ENCODE measurements around the gene CD74. TPM values are rescaled to one million over a fixed set of nuclear protein-coding genes. Genes with fewer than 3 reads are reported as not detected.

The CD74 gene
- total and polyA plus RNA-seq, 10 donors = 3,224 to 5,563 (median 4,727) TPM

DNA sequence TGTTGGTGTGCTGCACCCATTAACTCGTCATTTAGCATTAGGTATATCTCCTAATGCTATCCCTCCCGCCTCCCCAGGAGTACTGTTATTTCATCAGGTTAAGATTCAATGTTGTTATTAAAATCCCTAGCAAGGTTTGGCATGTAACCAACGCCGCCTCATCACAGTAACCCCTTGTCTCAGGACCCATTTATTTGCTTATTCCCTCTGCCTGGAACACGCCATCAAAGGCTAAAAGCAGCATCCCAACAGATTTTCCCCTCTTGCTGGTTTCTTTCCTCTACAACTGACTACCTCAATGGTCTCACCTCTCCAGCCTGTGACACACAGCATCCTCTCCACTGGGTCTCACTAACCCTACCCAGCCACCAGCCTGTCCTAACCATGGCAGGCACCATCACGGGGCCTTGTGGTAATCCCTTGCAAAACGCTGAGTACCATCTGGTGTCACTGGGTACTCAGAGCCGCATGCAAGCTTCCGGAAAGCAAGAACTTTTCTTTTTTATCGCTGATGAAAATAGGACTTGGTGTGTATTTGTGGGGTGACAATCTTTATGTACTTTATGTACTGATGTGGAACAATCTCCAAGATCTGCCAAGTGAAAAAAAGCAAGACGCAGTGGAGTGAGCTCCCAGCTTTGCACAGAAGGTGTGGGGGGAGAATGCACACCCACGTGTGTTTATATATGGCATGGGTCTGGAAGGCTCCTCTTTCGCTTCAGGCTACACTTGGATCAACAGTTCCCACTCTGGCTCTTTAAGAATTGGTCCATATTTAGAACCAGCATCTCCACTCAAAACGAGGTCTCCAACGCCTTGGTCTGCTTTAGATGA lies 30.7 kb upstream of the CD74 start:
- intact Hi-C loops (cut with DNase I; ENCODE audit: low total_unique reads) = no loop called here
- Histone ChIP-seq H3K4me3 (no peak overlapping the region), H3K27ac (no peak overlapping the region), H3K27me3 (replicated peaks in 1 of 7) (no peaks in the 10 kb centered on the region), H3K36me3 (peaks cover 2 to 78% (median 54%) of the 10 kb centered on the region in 6 donors), H3K9me3 (no peaks in the 10 kb centered on the region), H3K4me1 (peaks cover 10 to 32% (median 20%) of the 10 kb centered on the region in 6 donors)
- TF ChIP-seq POLR2A (IDR thresholded peaks at IDR 0.05) = no peak
- peak in 2 of 3 donors; percentile 33 to 42 for TF ChIP-seq POLR2AphosphoS5 (IDR thresholded peaks at IDR 0.05)
- WGBS, 5 donors = 79 to 87% (median 81%) methylated on average over 15 of the region's 15 CpGs
- DNase-seq = no peak

DNA sequence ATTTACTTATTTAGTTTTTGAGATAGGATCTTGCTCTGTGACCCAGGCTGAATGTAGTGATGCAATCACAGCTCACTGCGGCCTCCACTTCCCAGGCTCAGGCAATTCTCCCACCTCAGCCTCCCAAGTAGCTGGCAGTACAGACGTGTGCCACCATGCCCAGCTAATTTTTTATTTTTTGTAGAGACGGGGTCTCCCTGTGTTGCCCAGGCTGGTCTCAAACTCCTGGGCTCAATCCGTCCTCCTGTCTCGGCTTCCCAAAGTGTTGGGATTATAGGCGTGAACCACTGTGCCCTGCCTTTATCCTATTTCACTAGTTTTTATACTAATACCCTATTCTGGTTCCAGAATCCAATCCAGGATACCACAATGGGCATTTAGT lies 30.0 kb upstream of the CD74 start:
- no peak for DNase-seq
- Histone ChIP-seq H3K4me3 (no peak overlapping the region), H3K36me3 (peaks cover 2 to 74% (median 54%) of the 10 kb centered on the region in 6 donors), H3K4me1 (peaks cover 2 to 25% (median 13%) of the 10 kb centered on the region in 6 donors), H3K9me3 (no peaks in the 10 kb centered on the region), H3K27me3 (replicated peaks in 1 of 7) (no peaks in the 10 kb centered on the region), H3K27ac (no peak overlapping the region)
- 75 to 87% (median 82%) methylated on average over 6 of the region's 6 CpGs for WGBS, 5 donors
- TF ChIP-seq POLR2AphosphoS5 (IDR thresholded peaks at IDR 0.05) (peak in 1 of 3 donors; percentile 20), POLR2A (IDR thresholded peaks at IDR 0.05) (no peak)
- TF ChIP-seq, protein P1, sequence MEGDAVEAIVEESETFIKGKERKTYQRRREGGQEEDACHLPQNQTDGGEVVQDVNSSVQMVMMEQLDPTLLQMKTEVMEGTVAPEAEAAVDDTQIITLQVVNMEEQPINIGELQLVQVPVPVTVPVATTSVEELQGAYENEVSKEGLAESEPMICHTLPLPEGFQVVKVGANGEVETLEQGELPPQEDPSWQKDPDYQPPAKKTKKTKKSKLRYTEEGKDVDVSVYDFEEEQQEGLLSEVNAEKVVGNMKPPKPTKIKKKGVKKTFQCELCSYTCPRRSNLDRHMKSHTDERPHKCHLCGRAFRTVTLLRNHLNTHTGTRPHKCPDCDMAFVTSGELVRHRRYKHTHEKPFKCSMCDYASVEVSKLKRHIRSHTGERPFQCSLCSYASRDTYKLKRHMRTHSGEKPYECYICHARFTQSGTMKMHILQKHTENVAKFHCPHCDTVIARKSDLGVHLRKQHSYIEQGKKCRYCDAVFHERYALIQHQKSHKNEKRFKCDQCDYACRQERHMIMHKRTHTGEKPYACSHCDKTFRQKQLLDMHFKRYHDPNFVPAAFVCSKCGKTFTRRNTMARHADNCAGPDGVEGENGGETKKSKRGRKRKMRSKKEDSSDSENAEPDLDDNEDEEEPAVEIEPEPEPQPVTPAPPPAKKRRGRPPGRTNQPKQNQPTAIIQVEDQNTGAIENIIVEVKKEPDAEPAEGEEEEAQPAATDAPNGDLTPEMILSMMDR (IDR thresholded peaks at IDR 0.05 in 8 of 11, conservative IDR thresholded peaks at IDR 0.05 in 3 of 11) = no peak
- intact Hi-C loops (cut with DNase I; ENCODE audit: low total_unique reads) = no loop called here

DNA sequence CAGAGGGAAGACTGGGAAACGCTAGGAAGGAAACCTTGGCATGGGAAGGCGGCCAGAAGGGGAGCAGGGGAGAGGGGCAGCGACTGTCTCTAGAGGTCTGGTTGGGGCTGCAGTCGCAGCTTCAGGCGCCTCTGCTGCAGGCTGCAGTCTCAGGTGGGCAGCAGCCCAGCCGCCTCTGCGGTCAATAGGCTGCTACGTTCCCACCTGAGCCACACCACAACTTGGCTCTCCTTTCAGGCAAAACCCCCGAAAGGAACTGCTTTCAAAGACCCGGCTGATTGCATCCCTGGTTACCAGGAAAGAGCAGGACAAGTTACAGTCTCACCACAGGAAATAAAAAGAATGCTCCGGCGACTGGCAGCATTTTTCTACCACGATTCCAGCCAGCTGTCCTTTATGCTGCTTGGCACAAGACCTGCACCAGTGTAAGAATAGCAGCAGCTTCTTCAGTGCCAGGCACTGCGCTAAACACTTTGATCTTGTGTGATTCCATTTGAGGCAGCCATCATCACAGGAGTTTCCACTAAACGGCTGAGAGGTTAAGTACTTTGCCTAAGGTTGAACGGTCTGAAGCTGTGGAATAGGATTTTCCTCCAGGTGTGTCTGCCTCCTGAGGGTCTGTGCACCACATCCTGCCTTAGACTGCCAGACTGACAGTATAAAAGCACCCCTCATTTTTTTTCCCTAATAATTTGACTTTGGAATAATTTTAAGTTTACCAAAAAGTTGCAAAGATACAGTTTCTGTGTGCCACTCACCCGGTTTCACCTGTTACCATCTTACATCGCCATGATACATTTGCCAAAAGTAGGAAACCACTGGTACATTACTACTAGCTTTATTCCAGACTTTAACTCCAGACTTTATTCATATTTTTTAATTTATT lies 29.3 kb upstream of the CD74 start:
- H3K27me3 ChIP-seq (replicated peaks in 1 of 7) = no peaks in the 10 kb centered on the region
- 64 to 72% (median 66%) methylated on average over 18 of the region's 18 CpGs for WGBS, 5 donors
- H3K4me3 ChIP-seq = no peak overlapping the region
- TF ChIP-seq POLR2AphosphoS5 (IDR thresholded peaks at IDR 0.05) = peak in 2 of 3 donors; percentile 47 to 73
- TF ChIP-seq POLR2A (IDR thresholded peaks at IDR 0.05) = no peak
- TF ChIP-seq, protein P1 (IDR thresholded peaks at IDR 0.05 in 8 of 11, conservative IDR thresholded peaks at IDR 0.05 in 3 of 11) = no peak
- no peak overlapping the region for H3K27ac ChIP-seq
- DNase-seq = no peak
- intact Hi-C loops (cut with DNase I; ENCODE audit: low total_unique reads) = no loop called here
- H3K4me1 ChIP-seq = peaks cover 0 to 18% (median 6%) of the 10 kb centered on the region in 6 donors
- no peaks in the 10 kb centered on the region for H3K9me3 ChIP-seq
- peaks cover 2 to 68% (median 48%) of the 10 kb centered on the region in 6 donors for H3K36me3 ChIP-seq

DNA sequence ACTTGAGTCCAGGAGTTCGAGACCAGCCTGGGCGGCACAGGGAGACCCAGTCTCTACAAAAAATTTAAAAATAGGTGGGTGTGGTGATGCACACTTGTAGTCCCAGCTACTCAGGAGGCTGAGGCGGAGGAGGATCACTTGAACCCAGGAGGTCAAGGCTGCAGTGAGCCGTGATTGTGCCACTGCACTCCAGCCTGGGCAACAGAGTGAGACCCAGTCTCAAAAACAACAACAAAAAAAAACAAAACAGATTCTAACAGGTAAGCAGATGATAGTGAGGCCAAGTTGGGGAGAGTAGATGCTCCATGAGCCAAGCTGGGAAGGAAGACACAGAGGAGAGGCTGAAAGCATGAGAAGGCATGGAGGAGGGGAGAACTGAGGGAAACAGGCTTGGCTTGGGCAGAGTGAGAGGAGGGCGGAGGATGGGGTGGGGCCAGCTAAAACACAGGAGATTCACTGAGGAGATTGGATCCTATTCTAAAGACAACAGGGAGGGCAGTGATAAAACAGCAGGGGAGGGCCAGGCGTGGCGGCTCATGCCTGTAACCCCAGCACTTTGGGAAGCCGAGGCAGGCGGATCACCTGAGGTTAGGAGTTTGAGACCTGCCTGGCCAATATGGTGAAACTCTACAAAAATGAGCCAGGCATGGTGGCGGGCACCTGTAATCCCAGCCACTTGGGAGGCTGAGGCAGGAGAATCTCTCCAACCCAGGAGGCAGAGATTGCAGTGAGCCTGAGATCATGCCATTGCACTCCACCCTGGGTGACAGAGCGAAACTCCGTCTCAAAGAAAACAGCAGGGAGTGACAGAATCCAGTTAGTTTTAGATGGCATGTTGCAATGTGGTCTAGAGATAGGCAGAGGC lies 28.5 kb upstream of the CD74 start:
- no peak for TF ChIP-seq POLR2AphosphoS5 (IDR thresholded peaks at IDR 0.05)
- no peak for TF ChIP-seq POLR2A (IDR thresholded peaks at IDR 0.05)
- TF ChIP-seq, protein P1 (IDR thresholded peaks at IDR 0.05 in 8 of 11, conservative IDR thresholded peaks at IDR 0.05 in 3 of 11) = no peak
- intact Hi-C loops (cut with DNase I; ENCODE audit: low total_unique reads) = no loop called here
- WGBS, 5 donors = 87 to 94% (median 91%) methylated on average over 12 of the region's 12 CpGs

More for the DNA sequence above, 28.5 kb upstream of the CD74 start:
- H3K9me3 ChIP-seq = no peaks in the 10 kb centered on the region
- peaks cover 0 to 59% (median 39%) of the 10 kb centered on the region in 6 donors for H3K36me3 ChIP-seq
- no peak for DNase-seq
- no peaks in the 10 kb centered on the region for H3K27me3 ChIP-seq (replicated peaks in 1 of 7)
- no peak overlapping the region for H3K4me3 ChIP-seq
- H3K4me1 ChIP-seq = peaks cover 0 to 14% (median 4%) of the 10 kb centered on the region in 6 donors
- no peak overlapping the region for H3K27ac ChIP-seq
